Midbrain (tissue), 1 donor: ENCODE measurements around the gene TBC1D1.
"Not testable (repeated sequence)": the region's sequence is repeated elsewhere in the genome, so short reads cannot be mapped to it uniquely, and the experiment has no call there.

Source experiments
- DNase-seq: peaks from one replicate; lab custom pipeline; 2025; lab: John Stamatoyannopoulos, UW

TBC1D1 gene

GRCh38 chr4:37889849-37890800, 759 bp upstream of the TBC1D1 start:
- peak; percentile 58 for DNase-seq

- peak; percentile 28 for DNase-seq
Observed at GRCh38 chr4:37891260-37892159, 626 bp downstream of the TBC1D1 start.

GRCh38 chr4:37892641-37893040, 1.8 kb downstream of the TBC1D1 start:
- DNase-seq = no peak

GRCh38 chr4:37893164-37893563, 2.3 kb downstream of the TBC1D1 start:
- no peak for DNase-seq

- DNase-seq = no peak
Observed at GRCh38 chr4:37895271-37895670, 4.4 kb downstream of the TBC1D1 start.

- peak; percentile 11 for DNase-seq
Observed at GRCh38 chr4:37896206-37896860, 5.4 kb downstream of the TBC1D1 start.

GRCh38 chr4:37902212-37902611, 11.3 kb downstream of the TBC1D1 start:
- no peak for DNase-seq

GRCh38 chr4:37902738-37903693, 12.1 kb downstream of the TBC1D1 start:
- DNase-seq = no peak

- no peak for DNase-seq
Observed at GRCh38 chr4:37903901-37904300, 13.0 kb downstream of the TBC1D1 start.

- no peak for DNase-seq
Observed at GRCh38 chr4:37904824-37905223, 13.9 kb downstream of the TBC1D1 start.

- peak; percentile 2 for DNase-seq
Observed at GRCh38 chr4:37905533-37906169, 14.8 kb downstream of the TBC1D1 start.

GRCh38 chr4:37908488-37909331, 17.8 kb downstream of the TBC1D1 start:
- no peak for DNase-seq

GRCh38 chr4:37909332-37910090, 18.6 kb downstream of the TBC1D1 start:
- DNase-seq = no peak

GRCh38 chr4:37910091-37910486, 19.2 kb downstream of the TBC1D1 start:
- no peak for DNase-seq

GRCh38 chr4:37914539-37914938, 23.7 kb downstream of the TBC1D1 start:
- no peak for DNase-seq

- DNase-seq = no peak
Observed at GRCh38 chr4:37917388-37917787, 26.5 kb downstream of the TBC1D1 start.

- DNase-seq = no peak
Observed at GRCh38 chr4:37918653-37919052, 27.8 kb downstream of the TBC1D1 start.

- DNase-seq = no peak
Observed at GRCh38 chr4:37922328-37922727, 31.4 kb downstream of the TBC1D1 start.

GRCh38 chr4:37923089-37923488, 32.2 kb downstream of the TBC1D1 start:
- not testable (repeated sequence) for DNase-seq
